Activated gamma-delta T cell (primary cell): ENCODE data around the gene ZCCHC17.

Source experiments
- DNase-seq: peaks from one replicate; lab custom pipeline; 2025; lab: John Stamatoyannopoulos, UW

ZCCHC17 gene

DNA sequence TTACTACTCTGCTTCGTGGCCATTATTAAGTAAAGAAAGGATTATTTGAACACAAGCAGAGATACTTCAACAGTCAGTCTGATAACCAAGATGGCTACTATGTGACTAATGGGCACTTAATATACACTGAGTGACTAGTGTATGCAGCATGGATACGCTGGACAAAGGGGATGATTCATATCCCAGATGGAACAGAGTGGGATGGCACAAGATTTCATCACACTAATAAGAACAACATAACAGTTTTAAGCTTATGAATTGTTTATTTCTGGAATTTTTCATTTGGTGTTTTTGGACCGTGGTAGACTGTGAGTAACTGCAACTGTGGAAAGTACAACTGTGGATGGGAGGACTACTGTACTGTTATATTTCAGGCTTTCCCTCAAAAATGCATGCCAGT lies 9.4 kb downstream of the ZCCHC17 start:
- DNase-seq = no peak

DNA sequence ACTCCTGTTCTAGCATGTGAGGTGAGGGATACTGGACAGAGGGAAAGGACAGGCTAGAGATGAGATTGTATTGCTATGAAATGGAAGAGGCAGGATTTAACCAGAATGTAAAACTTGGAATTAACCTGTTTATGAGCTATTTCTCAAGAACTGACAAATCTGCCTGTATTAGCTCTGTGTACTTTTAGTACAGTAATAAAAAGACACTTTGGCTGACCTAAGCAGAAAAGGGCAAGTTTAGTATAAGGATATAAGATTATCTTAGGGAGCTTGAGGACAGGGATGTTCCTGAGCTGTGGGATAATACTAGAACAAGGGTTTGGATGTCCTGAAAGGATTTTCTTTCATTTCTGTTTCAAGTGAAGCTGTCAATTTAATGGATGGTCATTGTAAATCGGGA lies 11.2 kb downstream of the ZCCHC17 start:
- DNase-seq = no peak

DNA sequence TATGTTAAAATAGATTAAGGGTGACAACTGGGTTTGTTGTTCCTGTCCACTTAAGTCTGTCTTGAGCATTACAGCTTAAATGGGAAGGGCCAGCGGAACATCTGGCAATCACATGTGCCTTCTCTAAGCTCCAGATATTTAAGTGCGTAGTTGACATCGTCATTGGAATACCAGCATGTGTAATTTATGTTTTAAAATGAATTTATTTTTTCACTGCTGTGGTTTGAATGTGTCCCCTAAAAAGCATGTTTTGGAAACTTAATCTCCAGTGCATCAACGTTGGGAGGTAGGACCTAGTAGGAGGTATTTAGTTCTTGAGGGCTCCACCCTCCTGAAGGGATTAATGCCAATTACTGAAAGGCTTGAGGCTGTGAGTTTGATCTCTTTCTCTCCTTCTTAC lies 13.4 kb downstream of the ZCCHC17 start:
- no peak for DNase-seq

DNA sequence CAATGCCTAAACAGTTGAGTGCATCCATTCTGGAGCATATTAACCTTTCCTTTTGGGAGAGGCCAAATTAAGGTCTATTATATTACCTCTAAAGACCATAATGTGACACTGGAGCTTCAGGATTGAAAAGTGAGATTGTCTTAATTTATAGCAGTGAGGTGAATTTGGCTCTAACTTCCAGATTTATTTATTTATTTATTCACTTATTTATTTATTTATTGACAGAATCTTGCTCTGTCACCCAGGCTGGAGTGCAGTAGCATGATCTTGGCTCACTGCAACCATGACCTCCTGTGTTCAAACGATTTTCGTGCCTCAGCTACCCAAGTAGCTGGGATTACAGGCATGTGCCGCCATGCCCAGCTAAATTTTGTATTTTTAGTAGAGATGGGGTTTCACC lies 19.1 kb downstream of the ZCCHC17 start:
- DNase-seq = no peak

DNA sequence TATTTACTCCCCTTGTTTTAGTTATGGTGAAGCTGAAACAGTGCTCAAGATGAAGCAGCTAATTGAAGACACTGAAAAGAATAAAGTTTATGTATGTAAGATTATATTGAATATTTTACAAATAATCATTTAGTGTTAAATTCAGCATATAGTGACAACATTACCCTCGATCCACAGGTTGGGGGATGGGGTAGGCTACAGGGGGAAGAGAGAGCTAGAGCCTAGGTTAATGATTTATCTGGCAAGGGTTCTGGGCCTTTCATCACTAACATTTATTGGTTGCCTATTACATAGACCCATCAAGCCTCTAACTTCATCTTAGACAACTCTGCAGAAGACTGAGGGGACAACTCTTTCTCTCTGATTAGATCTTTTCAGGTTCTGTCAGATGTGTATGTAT lies 21.3 kb downstream of the ZCCHC17 start:
- no peak for DNase-seq

DNA sequence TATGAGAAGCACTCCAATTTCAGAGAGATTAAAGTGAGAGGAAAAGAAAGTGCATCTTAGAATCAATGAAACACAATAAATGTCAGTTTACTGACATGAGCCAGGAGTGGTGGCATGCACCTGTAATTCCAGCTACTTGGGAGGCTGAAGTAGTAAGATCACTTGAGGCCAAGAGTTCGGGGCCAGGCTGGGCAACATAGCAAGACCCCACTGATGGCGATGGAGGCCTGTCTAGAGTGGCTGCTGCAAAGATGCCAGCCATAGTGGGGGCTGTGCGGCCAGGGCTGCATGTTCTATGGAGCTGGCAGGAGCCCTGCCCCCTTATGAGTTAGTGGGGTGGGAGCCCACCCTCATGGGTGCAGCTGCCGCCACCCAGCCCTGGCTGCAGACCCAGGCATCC lies 27.3 kb downstream of the ZCCHC17 start:
- DNase-seq = no peak

DNA sequence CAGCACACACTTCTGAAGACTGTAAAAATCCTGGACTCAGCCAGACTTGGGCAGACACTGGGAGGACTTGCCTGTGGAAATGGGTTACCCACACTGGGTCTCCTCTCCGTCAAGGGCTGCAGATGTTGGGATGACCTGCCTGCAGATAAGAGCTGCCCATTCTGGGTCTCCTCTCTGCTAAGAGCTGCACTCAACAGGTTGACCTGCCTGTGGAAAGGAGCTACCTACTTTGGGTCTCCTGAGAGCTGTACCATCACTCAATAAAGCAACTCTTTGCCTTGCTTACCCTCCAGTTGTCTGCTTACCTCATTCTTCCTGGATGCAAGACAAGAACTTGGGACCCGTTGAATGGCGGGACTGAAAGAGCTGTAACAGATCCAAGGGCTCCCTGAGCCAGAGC lies 28.2 kb downstream of the ZCCHC17 start:
- DNase-seq = no peak

DNA sequence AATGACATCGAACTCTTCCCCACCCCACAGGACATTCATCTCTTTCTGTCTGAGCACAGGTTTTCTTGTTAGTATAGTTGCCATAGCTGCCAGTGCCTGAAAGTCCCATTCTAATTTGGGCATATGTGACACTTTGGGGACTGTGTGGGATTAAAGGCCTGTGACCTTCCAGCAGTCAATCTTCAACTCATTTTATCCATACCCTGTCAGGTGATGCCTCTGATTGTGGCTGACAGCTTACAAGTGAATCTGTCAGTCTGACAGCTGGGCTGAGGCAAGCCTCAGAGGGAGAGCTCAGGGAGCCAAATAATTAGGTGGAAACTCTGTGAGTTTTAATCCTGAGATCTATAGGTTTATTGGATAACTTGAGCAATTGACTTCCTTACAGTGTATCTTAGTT lies 29.6 kb downstream of the ZCCHC17 start:
- DNase-seq = no peak

DNA sequence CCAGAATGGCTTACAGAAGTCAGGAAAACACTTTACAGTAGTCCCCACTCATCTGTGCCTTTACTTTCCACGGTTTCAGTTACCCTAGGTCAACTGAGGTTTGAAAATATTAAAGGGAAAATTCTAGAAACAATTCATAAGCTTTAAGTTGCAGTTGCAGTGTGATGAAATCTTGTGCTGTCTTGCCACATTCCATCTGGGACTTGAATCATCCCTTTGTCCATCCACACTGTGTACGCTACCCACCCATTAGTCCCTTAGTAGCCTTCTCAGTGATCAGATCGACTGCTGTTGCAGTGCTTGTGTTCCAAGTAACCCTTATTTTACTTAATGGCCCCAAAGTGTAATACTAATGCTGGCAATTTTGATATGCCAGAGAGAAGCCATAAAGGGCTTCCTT lies 30.5 kb downstream of the ZCCHC17 start:
- no peak for DNase-seq

DNA sequence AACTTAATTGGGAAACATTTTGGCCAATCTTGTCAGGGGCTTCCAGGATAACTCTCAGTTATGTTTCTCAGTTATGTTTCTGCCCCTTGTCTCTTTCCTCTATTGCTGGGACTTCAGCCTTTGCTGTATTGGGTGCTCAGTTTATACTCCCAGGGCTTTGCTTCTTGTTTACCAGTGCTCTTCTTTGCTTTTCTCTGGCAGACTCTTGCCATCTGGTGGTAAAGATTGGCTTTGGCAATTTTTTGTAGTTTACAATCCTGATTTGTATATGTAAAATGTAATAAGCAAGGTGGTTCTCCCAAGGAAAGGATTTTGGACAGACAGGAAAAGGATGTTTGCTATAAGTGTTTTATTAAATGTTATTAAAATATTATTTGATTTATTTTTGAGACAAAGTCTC lies 38.2 kb downstream of the ZCCHC17 start:
- DNase-seq = no peak

DNA sequence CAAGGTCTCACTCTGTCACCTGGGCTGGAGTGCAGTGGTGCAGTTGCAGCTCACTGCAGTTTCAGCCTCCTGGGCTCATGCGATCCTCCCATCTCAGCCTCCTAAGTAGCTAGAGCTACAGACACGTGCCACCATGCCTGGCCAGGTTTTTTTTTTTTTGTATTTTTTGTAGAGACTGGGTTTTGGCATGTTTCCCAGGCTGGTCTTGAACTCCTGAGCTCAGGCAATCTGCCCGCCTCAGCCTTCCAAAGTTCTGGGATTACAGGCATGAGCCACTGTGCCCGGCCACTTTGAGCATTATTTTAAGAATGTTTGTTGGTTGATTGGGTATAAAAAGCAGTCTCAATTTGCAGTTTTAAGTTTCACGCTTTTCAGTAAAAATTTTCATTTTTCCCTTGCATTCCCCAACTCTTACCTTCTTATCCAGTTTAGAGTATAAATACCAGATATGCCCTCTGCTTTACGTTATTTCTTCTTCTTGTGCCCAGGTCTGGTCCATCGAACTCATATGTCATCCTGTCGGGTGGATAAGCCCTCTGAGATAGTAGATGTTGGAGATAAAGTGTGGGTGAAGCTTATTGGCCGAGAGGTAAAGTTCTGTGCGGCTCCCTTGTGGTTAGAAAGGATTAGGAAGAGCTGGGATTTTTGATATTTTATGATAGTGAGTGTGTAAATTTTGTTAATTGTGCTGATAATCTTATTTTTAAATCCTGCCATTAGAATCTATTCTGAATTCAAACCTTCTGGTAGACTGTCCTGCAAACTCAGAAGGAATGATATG lies 40.0 kb downstream of the ZCCHC17 start:
- no peak for DNase-seq

DNA sequence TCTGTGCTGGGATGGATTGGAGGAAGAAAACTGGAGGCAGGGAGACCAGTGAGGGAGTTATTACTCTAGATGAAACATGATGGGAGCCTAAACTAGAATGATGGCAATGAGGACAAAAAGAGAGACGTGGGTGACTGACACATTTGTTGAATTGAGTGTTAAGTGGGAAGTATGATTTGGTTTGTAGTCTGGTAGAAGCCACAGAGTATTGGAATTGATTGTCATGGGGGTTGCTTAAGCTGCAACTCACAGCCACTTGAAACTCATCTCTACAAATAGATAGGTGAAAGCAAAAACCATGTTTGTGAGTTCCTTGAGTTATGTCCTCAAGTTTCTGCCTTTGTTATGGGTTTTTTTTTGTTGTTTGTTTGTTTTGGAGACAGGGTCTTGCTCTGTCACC lies 47.7 kb downstream of the ZCCHC17 start:
- no peak for DNase-seq

DNA sequence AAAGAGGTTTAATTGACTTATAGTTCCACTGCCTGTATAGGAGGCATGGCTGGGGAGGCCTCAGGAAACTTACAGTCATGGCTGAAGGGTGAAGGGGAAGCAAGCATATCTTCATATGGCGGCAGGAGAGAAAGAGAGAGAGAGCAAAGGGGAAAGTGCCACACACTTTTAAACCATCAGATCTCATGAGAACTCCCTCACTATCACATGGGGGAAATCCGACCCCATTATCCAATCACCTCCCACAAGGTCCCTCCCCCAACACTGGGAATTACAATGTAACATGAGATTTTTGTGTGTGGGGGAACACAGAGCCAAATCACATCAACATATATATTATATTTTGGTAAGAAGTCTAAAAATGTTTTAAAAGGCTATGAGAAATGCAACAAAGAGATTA lies 48.8 kb downstream of the ZCCHC17 start:
- no peak for DNase-seq

DNA sequence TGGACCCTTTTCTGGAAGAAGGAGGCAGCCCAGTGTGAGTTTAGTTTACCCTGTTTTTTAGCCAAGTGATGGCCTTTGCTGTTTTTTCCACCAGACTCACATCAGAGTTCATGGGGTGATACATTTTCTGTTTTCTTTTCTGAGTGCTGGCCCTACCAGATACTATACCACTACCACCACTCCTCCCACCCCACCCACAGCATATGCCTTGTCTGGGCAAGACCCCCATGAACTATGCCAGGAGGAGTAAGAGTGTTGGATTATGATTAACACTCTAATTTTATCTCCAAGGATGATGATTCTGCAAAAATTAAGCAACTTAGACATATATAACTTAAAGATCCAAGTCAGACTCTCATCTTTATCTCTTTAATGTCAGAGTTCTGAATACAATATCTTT lies 50.0 kb downstream of the ZCCHC17 start:
- DNase-seq = no peak

DNA sequence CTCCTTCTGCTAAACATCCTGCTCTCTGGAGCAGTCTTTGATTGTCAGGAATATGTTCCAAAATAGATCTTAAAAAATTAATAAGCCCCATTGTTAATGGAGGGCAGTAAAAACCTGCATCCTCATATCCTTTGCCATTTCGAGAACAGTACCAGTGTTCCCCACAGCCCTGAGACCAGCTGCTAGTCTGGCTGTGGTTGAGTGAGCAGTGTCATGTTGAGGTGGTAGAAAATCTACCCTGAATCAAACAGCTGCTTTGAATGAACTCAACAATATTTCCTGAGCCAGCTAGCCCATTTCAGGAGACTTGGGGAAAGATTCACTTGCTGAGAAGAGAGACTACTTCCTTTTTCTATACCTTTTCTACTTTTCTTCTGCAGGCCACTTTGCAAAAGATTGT lies 51.6 kb downstream of the ZCCHC17 start:
- no peak for DNase-seq

DNA sequence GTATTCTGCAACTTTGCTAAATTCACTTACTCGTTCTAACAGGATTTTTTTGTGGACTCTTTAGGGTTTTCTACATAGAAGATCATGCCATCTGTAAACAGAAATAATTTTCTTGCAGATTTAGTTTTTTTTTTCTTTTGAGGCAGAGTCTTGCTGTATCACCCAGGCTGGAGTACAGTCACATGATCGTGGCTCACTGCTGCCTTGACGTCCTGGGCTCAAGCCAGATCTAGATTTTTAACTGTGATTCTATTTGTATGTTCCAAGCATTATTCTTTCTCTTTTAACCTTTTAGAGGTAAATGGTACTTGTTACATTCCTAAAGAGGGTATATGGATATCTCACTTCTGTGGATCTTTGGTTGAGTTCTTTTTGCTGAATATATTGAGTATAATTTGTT lies 57.5 kb downstream of the ZCCHC17 start:
- no peak for DNase-seq

DNA sequence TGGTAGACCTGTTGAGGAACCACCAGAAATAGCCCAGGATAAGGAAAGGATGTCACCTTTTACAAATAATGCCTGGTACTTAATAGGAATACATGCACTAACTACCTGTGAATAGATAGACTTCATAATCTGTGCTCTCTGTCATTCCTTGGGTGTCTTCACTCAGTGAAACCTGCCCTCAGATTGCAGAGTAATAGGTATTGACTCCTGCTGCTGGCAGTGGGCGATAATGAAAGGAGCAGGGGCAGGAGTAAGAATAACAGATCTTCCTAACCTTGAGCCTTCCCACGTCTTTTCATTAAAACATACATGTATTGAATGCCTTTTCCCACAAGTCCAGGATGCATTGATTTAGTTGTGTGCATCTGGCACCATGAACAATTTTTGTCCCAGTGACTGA lies 59.6 kb downstream of the ZCCHC17 start:
- no peak for DNase-seq

DNA sequence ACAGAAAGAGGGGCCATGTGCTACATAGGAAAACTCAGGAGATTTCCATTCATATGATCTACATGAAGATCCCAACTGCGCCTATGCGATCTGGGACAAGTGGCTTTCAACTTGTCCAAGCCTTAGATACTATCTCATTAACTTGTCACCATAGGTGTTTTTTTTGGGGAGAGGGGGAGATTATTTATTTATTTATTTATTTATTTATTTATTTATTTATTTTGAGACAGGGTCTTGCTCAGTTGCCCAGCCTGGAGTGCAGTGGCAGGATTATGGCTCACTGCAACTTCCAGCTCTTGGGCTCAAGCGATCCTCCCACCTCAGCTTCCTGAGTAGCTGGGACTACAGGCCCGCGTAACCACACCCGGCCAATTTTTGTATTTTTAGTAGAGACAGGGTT lies 64.8 kb downstream of the ZCCHC17 start:
- no peak for DNase-seq

DNA sequence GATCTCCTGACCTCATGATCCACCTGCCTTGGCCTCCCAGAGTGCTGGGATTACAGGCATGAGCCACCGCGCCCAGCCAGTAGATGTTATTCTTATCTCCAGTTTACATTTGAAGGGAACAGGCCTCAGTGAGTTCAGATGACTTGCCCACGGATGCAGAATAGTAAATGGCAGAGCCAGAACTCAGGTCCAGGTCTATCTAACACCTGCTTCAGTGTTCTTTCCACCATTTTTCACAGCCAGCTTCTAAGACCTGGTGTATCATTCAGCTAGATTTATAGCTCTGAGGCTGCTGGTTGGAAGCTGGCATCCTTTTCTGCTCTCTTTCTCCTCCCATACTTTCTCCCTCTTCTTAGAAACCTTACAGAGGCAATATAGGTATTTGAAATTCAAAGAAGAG lies 65.2 kb downstream of the ZCCHC17 start:
- no peak for DNase-seq

DNA sequence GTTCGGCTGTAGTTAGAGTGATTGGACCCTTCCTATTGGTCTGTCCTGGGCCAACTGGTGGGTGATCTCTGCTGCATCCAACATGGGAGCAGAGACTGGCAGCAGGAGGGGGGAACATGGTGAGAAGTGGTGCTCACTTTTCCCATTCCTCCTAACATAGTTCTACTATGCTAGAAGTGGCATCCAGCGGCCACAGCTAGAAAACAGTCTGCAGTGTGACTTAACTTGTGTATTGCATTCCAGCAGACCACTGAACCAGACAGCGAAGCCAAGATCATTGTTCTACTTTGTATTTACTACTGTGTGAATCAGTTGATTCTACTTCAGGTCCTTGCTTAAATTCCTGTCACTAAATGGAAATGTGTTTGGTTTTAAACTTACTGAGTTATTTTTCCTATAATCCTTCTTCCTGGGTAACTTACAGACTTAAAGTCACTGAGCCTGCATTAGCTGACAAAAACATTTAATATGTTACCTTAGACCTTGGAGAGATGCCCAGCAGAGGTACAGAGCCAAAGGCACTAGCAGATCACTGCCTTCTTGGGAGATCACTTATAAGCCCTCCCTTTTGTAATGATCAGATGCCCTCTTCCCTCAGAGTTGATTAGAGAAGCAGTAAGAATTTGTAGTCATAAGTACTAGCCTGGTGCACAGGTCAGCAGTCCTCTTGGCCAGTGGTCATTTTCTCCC lies 67.9 kb downstream of the ZCCHC17 start:
- no peak for DNase-seq

DNA sequence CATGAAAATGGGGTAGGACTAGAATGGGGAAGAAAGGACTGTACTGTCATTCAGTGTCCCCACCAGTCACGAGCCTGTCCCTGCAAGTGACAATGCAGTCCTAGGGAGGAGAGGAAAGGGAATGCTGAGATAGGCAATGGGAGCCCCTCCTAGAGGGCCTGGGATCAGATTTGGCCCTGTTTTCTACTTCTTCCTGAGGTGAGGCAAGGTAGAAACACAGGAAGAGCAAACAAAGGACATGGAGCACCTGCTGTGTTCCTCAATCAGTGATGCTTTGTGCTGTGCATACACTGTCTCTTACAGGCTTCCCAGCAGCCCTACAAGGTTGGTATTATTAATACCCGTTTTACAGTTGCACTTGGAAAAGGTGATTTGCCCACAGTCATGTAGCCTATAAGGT lies 70.0 kb downstream of the ZCCHC17 start:
- DNase-seq = no peak

DNA sequence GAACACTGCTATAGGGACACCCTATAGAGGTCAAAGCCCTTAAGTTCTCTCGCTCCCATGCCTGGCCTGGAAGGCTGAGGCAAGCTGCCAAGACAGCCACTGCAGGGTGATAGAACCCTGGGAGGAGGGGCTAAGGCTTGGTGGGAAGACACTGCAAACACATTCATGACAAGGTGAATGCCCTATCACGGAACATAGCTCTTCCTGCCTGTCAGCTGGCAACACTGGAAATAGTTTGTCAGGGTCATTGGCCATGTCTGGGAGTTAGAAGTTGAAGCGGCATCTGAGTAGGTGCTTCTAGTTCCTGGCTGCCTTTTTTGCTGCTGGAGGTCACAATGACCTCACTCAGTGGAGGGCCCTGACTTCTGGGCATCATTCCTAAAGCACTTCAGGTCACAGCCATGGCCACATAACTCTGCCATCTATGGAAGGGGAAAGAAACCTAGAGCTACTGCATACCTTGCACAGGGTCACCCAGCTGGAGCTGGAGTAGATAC lies 71.8 kb downstream of the ZCCHC17 start:
- DNase-seq = no peak

DNA sequence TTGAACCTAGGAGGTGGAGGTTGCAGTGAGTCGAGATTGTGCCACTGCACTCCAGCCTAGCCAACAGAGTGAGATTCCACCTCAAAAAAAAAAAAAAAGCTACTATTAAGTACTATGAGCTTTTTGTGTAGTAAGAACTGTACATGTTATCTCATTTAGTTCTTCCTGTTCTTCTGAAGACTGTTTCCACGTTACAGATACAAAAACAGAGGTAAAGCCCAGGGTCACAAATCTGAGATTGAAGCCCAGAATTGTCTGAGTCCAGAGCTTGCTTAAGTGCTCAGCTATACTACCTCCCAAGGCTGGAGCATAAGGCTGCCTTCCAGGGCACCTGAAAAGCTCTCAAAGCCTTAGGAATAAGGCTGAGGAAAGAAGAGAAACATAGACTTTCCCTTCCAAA lies 73.2 kb downstream of the ZCCHC17 start:
- no peak for DNase-seq

DNA sequence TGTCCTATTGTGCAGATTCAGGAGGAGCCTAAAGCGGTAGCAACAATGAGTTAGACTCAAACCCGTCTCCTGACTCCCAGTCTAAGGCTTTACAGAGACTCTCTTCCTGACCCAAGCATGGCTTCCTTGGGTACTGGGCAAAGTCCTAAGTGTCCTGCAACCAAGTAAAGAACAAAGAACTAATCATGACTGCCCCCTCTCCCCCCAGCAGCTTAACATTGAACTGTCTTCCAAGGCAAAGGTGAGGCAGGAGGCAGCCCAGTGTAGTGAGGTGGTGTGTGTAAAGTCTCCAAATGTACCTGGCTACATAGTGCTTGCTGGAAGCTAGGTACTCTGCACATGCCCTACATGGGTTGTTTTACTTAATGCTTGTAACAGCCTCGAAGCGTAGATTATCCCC lies 73.7 kb downstream of the ZCCHC17 start:
- no peak for DNase-seq
